Naive thymus-derived CD8-positive, alpha-beta T cell (primary cell): ENCODE results near the gene TRIM46. TPM values are rescaled to one million over a fixed set of nuclear protein-coding genes. Genes with fewer than 3 reads are reported as not detected.
"Not testable (repeated sequence)": the region's sequence is repeated elsewhere in the genome, so short reads cannot be mapped to it uniquely, and the experiment has no call there.

ENCODE experiments used
- ATAC-seq, 2 donors: fragments of 150-1000 bp; cut with Tn5 transposase in 1 of 2; sonication (Bioruptor Pico), chemical (Tn5 transposase) in 1 of 2; 1 replicate in 1 of 2; 2 replicates in 1 of 2; pipeline ENCODE4 v1.10.0; 2021; ENCODE audit warnings: mild to moderate bottlenecking in 2 of 2, moderate library complexity in 2 of 2
- POLR2A ChIA-PET: fragments of 350-600 bp; sonication (Branson Sonifier 250); formaldehyde crosslinking; loops from one replicate; lab custom pipeline; 2021; ENCODE audit warnings: antibody characterized with exemption; lab: Charles Lee
- DNase-seq, 10 donors: peaks; one replicate each; pipeline versions ENCODE4 v3.0.0 to v3.0.0-alpha.2; 2020 to 2022
- H3K27ac Mint-ChIP-seq, 10 donors: one replicate each; pipeline ENCODE4 v1.8.0; 2020 to 2022; ENCODE audit warnings: mild to moderate bottlenecking in 10 of 10, mixed read lengths in 10 of 10, moderate library complexity in 4 of 10, inconsistent platforms in 1 of 10
- H3K27me3 Mint-ChIP-seq, 5 donors: one replicate each; pipeline ENCODE4 v1.8.0; 2021 to 2022; ENCODE audit warnings: mixed read lengths in 5 of 5
- H3K36me3 Mint-ChIP-seq, 3 donors: one replicate each; pipeline ENCODE4 v1.8.0; 2020 to 2022; ENCODE audit warnings: mixed read lengths in 3 of 3, mild to moderate bottlenecking in 2 of 3, inconsistent platforms in 1 of 3
- H3K4me1 Mint-ChIP-seq, 4 donors: one replicate each; pipeline ENCODE4 v1.8.0; 2021 to 2022; ENCODE audit warnings: mixed read lengths in 4 of 4
- H3K4me3 Mint-ChIP-seq, 10 donors: one replicate each; pipeline ENCODE4 v1.8.0; 2020 to 2022; ENCODE audit warnings: mild to moderate bottlenecking in 10 of 10, mixed read lengths in 10 of 10, moderate library complexity in 6 of 10, inconsistent platforms in 1 of 10
- H3K9me3 Mint-ChIP-seq, 9 donors: one replicate each; pipeline ENCODE4 v1.8.0; 2020 to 2022; ENCODE audit warnings: mixed read lengths in 9 of 9, mild to moderate bottlenecking in 3 of 9, inconsistent platforms in 1 of 9, moderate library complexity in 1 of 9
- polyA plus RNA-seq, 3 donors: library from polyadenylated mRNA; unstranded; fragments of 300-500 nt; fragmentation: Illumina TruSeq; gene quantifications; one replicate each; pipeline ENCODE4 v1.2.3, GENCODE V29; 2021
- total RNA-seq, 8 experiments: library from RNA in 2 of 8; stranded (reverse) in 2 of 8; gene quantifications; one replicate each; pipeline ENCODE4 v1.2.3 and lab custom pipeline; 2021 to 2026

The TRIM46 gene
- total and polyA plus RNA-seq, 5 experiments from 2014 or later, result 0.40 to 4.1 (median 0.92) TPM

DNA sequence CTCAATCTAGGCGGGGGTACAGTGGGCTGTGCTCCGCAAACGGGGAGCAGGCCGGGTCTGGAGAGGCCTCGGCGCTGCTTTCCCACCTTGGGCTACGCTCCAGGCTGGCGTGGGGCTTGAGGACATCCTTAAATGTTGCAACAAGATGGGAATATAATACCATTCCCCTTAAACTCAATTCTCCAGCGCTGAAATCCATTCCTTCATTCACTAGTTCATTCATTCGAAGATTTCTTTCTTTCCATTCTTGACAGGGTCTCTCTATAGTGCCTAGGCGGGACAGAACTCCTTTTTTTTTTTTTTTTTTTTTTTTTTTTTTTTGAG, 33.1 kb upstream of the TRIM46 start:
- POLR2A ChIA-PET, result interaction anchor here (0.6 to 1.6 kb wide), 5 partner anchors 11 to 168 kb away, joined by 3 to 10 read pairs (median 4); partner anchors contain the start of genes FDPS and KRTCAP2
- DNase-seq (no peak), ATAC-seq (no peak)
- peaks cover 0 to 5% (median 2%) of the 10 kb centered on the region in 5 donors for H3K27me3 Mint-ChIP-seq
- H3K36me3 Mint-ChIP-seq, result peaks cover 0 to 5% (median 0%) of the 10 kb centered on the region in 3 donors
- no peaks in the 10 kb centered on the region for H3K9me3 Mint-ChIP-seq
- H3K4me3 Mint-ChIP-seq, result peak overlapping the region; percentile 91 to 100 (median 98)
- H3K4me1 Mint-ChIP-seq, result peaks cover 11 to 36% (median 34%) of the 10 kb centered on the region in 4 donors
- peak overlapping the region; percentile 86 to 99 (median 96) for H3K27ac Mint-ChIP-seq

DNA sequence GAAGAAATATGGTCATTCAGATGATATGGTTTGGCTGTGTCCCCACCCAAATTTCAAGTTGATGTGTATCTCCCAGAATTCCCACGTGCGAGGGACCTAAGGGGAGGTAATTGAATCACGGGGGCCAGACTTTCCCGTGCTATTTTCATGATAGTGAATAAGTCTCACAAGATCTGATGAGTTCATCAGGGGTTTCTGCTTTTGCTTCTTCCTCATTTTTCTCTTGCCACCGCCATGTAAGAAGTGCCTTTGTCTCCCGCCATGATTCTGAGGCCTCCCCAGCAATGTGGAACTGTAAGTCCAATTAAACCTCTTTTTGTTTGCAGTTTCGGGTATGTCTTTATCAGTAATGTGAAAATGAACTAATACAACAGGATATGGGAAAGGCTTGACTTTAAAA, 31.9 kb upstream of the TRIM46 start:
- no peak for DNase-seq
- Mint-ChIP-seq H3K9me3 (no peaks in the 10 kb centered on the region), H3K36me3 (peaks cover 0 to 5% (median 0%) of the 10 kb centered on the region in 3 donors), H3K27ac (no peak overlapping the region), H3K27me3 (peaks cover 3 to 15% (median 8%) of the 10 kb centered on the region in 5 donors), H3K4me3 (peak overlapping the region in 5 of 10 donors; percentile 15 to 62 (median 20)), H3K4me1 (peaks cover 7 to 33% (median 29%) of the 10 kb centered on the region in 4 donors)
- POLR2A ChIA-PET, result interaction anchor here (1.4 kb wide), 1 partner anchor 52 kb away, joined by 3 read pairs; no protein-coding TSS in a partner anchor
- no peak for ATAC-seq

DNA sequence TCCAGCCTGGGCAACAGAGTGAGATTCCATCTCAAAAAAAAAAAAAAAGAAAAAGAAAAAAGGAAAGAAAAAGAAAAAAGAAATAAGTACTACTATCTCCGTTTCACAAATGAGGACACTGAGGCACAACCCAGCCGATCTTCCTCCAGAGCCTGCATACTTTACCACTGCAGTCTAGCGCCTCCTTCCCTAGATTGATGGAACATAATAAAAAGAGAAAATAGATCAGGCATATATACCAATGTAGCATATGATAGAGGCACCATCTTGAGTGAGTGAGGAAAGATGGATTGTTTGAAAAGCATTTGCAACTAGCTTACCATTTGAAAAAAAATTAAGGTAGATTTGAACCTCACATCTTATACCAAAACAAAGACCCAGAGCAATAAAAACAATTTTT, 28.2 kb upstream of the TRIM46 start:
- Mint-ChIP-seq H3K36me3 (no peaks in the 10 kb centered on the region), H3K4me1 (peaks cover under 1 to 12% (median 2%) of the 10 kb centered on the region in 4 donors), H3K27ac (no peak overlapping the region), H3K9me3 (no peaks in the 10 kb centered on the region), H3K27me3 (peaks cover 3 to 28% (median 9%) of the 10 kb centered on the region in 5 donors), H3K4me3 (no peak overlapping the region)
- POLR2A ChIA-PET, result interaction anchor here (1.1 kb wide), 1 partner anchor 16 kb away, joined by 3 read pairs; no protein-coding TSS in a partner anchor
- ATAC-seq (no peak), DNase-seq (no peak)

DNA sequence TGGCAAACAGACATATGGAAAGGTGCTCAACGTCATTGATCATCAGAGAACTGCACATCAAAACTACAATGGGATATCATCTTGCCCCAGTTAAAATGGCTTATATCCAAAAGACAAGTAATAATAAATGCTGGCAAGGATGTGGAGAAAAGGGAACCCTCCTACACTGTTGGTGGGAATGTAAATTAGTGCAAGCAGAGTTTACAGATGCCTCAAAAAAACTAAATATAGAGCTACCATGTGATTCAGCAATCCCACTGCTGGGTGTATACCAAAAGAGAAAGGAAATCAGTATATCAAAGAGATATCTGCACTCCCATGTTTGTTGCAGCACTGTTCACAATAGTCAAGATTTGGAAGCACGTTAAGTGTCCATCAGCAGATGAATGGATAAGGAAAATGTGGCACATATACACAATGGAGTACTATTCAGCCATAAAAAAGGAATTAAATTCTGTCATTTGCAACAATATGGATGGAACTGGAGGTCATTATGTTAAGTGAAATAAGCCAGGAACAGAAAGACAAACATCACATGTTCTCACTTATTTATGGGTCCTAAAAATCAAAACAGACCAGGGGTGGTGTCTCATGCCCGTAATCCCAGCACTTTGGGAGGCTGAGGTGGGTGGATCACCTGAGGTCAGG, 17.5 kb upstream of the TRIM46 start:
- not testable (repeated sequence) for H3K36me3 Mint-ChIP-seq, H3K27ac Mint-ChIP-seq, H3K9me3 Mint-ChIP-seq, H3K4me1 Mint-ChIP-seq, ATAC-seq, DNase-seq, H3K4me3 Mint-ChIP-seq, H3K27me3 Mint-ChIP-seq
- POLR2A ChIA-PET, result interaction anchor here (0.6 kb wide), 1 partner anchor 15 kb away, joined by 4 read pairs; no protein-coding TSS in a partner anchor

DNA sequence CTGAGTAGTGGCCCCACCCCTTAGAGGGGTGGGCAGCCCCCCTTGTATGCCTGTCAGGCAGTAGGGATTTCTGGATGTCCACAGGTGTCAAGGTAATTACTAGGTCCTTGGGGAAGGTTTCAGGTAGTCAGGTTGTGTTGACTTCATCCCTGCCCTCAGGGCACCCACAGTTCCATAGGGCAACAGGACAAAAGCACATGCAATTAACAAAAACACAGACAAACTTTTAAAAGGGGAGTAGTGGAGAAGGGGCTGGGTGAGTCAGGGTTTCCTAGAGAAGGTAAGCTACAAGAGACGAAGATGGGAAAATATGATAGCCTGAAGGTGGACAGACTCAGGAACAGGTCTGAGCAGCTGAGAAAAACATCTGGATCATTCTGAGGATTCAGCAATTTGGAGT, 14.7 kb upstream of the TRIM46 start:
- peak overlapping the region in 3 of 10 donors; percentile 2 to 45 (median 19) for H3K27ac Mint-ChIP-seq
- DNase-seq (no peak), ATAC-seq (no peak)
- no peaks in the 10 kb centered on the region for H3K36me3 Mint-ChIP-seq
- no peak overlapping the region for H3K4me3 Mint-ChIP-seq
- POLR2A ChIA-PET, result no interaction called here
- no peaks in the 10 kb centered on the region for H3K9me3 Mint-ChIP-seq
- peaks cover 0 to 1% (median 0%) of the 10 kb centered on the region in 5 donors for H3K27me3 Mint-ChIP-seq
- no peaks in the 10 kb centered on the region for H3K4me1 Mint-ChIP-seq

DNA sequence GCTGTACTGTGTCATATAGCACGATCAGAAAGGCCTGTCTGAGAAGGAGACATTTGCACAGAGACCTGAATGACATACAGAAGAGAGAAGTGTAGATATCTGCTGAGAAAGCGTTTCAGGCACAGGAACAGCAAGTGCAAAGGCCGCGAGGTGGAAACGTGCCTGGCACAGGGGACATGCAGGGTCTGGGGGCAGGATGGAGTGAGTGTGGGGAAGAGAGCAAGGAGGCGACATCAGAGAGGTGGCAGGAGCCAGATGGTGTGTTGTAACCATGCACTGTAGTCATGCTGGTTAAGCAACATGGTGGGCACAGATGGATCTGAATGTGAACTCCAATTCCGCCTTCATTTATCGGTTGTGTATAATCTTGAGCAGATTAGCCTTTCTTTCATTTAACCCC, 13.5 kb upstream of the TRIM46 start:
- Mint-ChIP-seq H3K4me1 (no peaks in the 10 kb centered on the region), H3K27ac (peak overlapping the region in 1 of 10 donors; percentile 24), H3K27me3 (peaks cover 0 to 1% (median 0%) of the 10 kb centered on the region in 5 donors), H3K9me3 (no peaks in the 10 kb centered on the region), H3K36me3 (no peaks in the 10 kb centered on the region), H3K4me3 (no peak overlapping the region)
- DNase-seq (no peak), ATAC-seq (no peak)
- POLR2A ChIA-PET, result no interaction called here

DNA sequence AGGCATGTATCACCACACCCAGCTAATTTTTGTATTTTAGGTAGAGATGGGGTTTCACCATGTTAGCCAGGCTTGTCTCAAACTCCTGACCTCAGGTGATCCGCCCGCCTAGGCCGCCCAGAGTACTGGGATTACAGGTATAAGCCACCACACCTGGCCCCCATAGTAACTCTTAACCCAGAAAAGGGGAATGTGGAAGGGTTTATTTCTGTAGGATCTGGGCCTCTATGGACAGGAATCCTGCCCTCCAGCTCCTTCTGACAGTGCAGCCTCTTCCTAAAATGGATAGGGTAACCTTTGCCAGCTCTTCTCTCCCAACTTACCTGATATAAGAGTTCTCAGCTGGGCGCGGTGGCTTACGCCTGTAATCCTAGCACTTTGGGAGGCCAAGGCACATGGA, 11.0 kb upstream of the TRIM46 start:
- H3K4me3 Mint-ChIP-seq, POLR2A ChIA-PET, H3K27me3 Mint-ChIP-seq, DNase-seq, ATAC-seq, H3K9me3 Mint-ChIP-seq, H3K27ac Mint-ChIP-seq, H3K36me3 Mint-ChIP-seq: not testable (repeated sequence)
- H3K4me1 Mint-ChIP-seq, result peaks cover 2 to 10% (median 9%) of the 10 kb centered on the region in 4 donors

DNA sequence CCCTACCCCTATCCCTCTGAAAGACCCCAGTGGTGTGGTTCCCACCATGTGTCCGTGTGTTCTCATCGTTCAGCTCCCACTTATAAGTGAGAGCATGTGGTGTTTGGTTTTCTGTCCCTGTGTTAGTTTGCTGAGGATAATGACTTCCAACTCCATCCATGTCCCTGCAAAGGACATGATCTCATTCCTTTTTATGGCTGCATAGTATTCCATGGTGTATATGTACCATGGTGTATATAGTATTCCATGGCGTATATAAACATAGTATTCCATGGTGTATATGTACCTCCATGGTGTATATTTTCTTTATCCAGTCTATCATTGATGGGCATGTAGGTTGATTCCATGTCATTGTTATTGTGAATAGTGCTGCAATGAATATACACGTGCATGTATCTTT, 9.9 kb upstream of the TRIM46 start:
- H3K4me1 Mint-ChIP-seq, result peaks cover 6 to 15% (median 13%) of the 10 kb centered on the region in 4 donors
- ATAC-seq, H3K4me3 Mint-ChIP-seq, POLR2A ChIA-PET, H3K9me3 Mint-ChIP-seq, H3K27ac Mint-ChIP-seq, H3K36me3 Mint-ChIP-seq, DNase-seq, H3K27me3 Mint-ChIP-seq: not testable (repeated sequence)

DNA sequence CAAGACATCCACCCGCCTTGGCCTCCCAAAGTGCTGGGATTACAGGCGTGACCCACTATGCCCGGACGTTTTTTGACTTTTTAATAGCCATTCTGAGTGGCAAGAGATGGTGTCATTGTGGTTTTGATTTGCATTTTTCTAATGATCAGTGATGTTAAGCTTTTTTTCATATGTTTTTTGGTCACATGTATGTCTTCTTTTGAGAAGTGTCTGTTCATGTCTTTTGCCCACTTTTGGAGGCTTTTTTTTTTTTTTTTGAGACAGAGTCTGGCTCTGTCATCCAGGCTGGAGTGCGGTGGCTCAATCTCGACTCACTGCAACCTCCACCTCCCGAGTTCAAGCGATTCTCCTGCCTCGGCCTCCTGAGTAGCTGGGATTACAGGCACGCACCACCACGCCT, 9.0 kb upstream of the TRIM46 start:
- H3K4me1 Mint-ChIP-seq, result peaks cover 6 to 21% (median 14%) of the 10 kb centered on the region in 4 donors
- H3K36me3 Mint-ChIP-seq, result peaks cover 0 to 12% (median 4%) of the 10 kb centered on the region in 3 donors
- not testable (repeated sequence) for H3K27ac Mint-ChIP-seq, ATAC-seq, H3K4me3 Mint-ChIP-seq, H3K27me3 Mint-ChIP-seq, DNase-seq, H3K9me3 Mint-ChIP-seq
- POLR2A ChIA-PET, result interaction anchor here (0.6 to 0.7 kb wide), 2 partner anchors 36 to 113 kb away, joined by 4 to 5 read pairs; no protein-coding TSS in a partner anchor

DNA sequence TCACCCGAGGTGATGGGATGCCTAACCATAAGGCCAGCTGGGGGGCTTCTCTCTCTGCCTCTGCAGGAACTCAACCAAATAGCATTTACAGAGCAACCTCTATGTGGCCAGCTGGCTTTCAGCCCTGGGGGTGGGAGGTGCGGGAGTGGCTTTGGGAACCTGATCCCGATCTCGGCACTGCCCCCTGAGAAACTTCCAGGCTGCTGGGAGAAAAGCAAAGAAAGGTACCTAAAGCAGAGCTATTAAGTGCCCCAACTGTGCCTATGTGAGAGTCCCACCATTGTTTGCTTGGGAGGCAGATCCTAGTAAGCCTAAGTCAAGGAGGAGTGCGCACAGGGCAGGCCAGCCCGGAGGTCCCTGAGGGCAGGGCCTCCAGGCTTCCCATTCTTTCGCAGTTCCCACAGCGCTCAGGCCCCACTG, 7.6 kb upstream of the TRIM46 start:
- H3K4me3 Mint-ChIP-seq, result no peak overlapping the region
- peaks cover 8 to 24% (median 15%) of the 10 kb centered on the region in 4 donors for H3K4me1 Mint-ChIP-seq
- POLR2A ChIA-PET, result interaction anchor here (0.7 kb wide), 1 partner anchor 71 kb away, joined by 3 read pairs; no protein-coding TSS in a partner anchor
- ATAC-seq, result no peak
- H3K27ac Mint-ChIP-seq, result no peak overlapping the region
- no peak for DNase-seq
- H3K36me3 Mint-ChIP-seq, result peaks cover 0 to 21% (median 5%) of the 10 kb centered on the region in 3 donors
- H3K27me3 Mint-ChIP-seq, result no peaks in the 10 kb centered on the region
- H3K9me3 Mint-ChIP-seq, result no peaks in the 10 kb centered on the region

DNA sequence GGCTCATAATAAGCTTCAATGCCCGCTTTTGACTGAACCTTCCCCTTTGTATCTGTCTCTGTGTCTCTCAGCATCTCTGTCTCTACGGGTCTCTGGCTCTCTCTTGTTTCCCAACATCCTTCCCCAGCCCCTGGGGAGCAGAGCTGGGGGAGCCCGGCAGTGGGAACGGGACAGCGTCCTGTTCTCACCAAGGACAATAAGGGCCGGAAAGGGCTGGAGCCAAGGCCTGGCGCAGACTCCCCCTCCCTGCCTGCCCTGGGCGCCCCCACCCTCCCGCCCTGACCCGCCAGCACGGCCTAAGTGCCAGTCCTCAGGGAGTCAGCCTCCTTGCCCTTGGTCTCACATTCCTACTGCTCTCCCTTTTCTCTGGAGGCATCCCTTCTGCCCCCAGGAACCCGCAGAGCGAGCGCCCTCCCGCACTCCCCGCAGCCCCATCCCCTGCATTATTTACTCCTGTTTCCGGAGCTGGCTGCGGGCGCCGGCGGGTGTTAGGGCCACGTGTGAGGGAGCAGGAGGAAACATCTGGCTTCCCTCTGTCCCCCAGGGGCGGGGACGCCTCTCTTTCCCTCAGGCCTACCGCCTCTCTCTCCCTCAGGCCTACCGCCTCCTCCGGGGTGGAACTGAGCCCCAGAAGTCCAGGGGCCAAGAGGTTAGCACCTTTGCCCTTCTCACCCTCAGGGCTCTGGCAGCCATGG, 7.0 kb upstream of the TRIM46 start:
- peak overlapping the region in 5 of 10 donors; percentile 31 to 72 (median 71) for H3K4me3 Mint-ChIP-seq
- no peak for ATAC-seq
- H3K36me3 Mint-ChIP-seq, result peaks cover 0 to 24% (median 5%) of the 10 kb centered on the region in 3 donors
- H3K9me3 Mint-ChIP-seq, result no peaks in the 10 kb centered on the region
- POLR2A ChIA-PET, result interaction anchor here (0.7 to 2.3 kb wide), 3 partner anchors 54 to 75 kb away, joined by 3 to 10 read pairs (median 4); no protein-coding TSS in a partner anchor
- no peaks in the 10 kb centered on the region for H3K27me3 Mint-ChIP-seq
- H3K4me1 Mint-ChIP-seq, result peaks cover 8 to 24% (median 15%) of the 10 kb centered on the region in 4 donors
- no peak for DNase-seq
- H3K27ac Mint-ChIP-seq, result no peak overlapping the region

DNA sequence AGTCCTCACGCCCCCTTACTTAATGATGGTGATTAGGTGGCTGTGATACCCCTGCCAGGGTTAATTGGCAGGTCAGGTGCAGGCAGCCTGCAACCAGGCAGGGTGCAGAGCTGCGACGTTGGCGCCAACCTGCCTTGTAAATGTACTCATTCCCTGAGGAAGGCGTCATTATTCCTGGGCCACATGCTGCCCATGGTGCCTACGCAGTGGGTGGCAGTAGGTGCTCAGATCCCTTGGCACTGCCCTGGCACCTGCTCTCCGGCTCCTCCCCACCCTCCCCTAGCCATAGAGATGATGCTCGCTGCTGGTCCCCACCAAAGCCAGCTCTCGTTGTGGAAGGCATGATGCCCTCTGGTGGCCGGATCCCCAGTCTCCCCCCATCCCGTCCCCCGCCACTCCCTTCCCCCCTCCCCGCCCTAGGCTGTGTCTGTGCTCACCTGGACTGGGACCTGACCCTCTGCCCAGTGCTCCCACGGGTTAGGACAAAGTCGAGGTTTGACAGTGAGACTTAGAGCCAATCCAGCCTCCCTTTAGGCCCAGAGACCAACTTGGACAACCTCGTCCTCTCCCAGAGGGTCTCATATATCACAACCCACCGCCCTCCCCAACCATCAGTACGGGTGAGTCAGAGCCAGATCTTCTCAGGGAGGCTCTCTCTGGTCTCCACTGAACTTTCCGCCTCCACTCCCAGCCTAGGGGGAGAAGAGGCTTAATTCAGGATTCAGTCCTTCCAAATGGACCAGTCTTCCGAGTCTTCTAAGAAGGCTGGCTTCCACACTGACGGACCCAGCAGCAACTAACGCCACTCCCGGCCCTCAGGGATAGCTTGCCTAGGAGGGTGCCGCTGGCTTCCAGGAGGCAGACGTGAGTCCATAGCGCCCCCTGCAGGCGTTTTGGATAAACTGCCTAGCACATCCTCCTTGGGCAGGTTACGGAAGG, 6.2 kb upstream of the TRIM46 start:
- DNase-seq (peak; percentile 70 to 91 (median 83)), ATAC-seq (peak; percentile 78 to 85)
- H3K9me3 Mint-ChIP-seq, result no peaks in the 10 kb centered on the region
- no peaks in the 10 kb centered on the region for H3K27me3 Mint-ChIP-seq
- H3K27ac Mint-ChIP-seq, result peak overlapping the region in 7 of 10 donors; percentile 35 to 71 (median 51)
- peaks cover 0 to 25% (median 5%) of the 10 kb centered on the region in 3 donors for H3K36me3 Mint-ChIP-seq
- H3K4me1 Mint-ChIP-seq, result peaks cover 13 to 32% (median 22%) of the 10 kb centered on the region in 4 donors
- POLR2A ChIA-PET, result interaction anchor here (1.2 to 2.3 kb wide), 3 partner anchors 39 to 76 kb away, joined by 3 to 10 read pairs (median 4); no protein-coding TSS in a partner anchor
- peak overlapping the region; percentile 37 to 76 (median 68) for H3K4me3 Mint-ChIP-seq
